Esophagus muscularis mucosa (tissue), 4 donors: ENCODE measurements around the gene ABHD6. TPM values are rescaled to one million over a fixed set of nuclear protein-coding genes. Genes with fewer than 3 reads are reported as not detected.

Experiments
- DNase-seq: peaks from one replicate; pipeline ENCODE4 v3.0.0-alpha.2; 2017; ENCODE audit errors: extremely low spot score
- H3K27ac ChIP-seq, 4 donors: fragments of 200-600 bp; sonication (generic); replicated peaks in 1 of 4; 1 replicate in 3 of 4; 2 replicates in 1 of 4; pipeline ENCODE4 v1.5.1; 2016 to 2019; ENCODE audit warnings: mild to moderate bottlenecking in 1 of 4
- H3K27me3 ChIP-seq, 4 donors: fragments of 200-600 bp; sonication (generic); one replicate each; pipeline versions ENCODE4 v1.5.1 to v1.6.0; 2016 to 2019
- H3K36me3 ChIP-seq, 4 donors: fragments of 200-600 bp; sonication (generic); one replicate each; pipeline ENCODE4 v1.5.1; 2016 to 2019
- H3K4me1 ChIP-seq, 4 donors: fragments of 200-600 bp; sonication (generic); one replicate each; pipeline ENCODE4 v1.5.1; 2016 to 2019
- H3K4me3 ChIP-seq, 4 donors: fragments of 200-600 bp; sonication (generic); 1 replicate in 2 of 4; 2 replicates in 2 of 4; pipeline ENCODE4 v1.5.1; 2016 to 2019; ENCODE audit warnings: mild to moderate bottlenecking in 4 of 4, moderate library complexity in 1 of 4
- H3K9me3 ChIP-seq, 4 donors: fragments of 200-600 bp; sonication (generic); 1 replicate in 3 of 4; 2 replicates in 1 of 4; pipeline ENCODE4 v1.5.1; 2016 to 2019
- EP300 ChIP-seq: sonication (generic); formaldehyde crosslinking; IDR thresholded peaks from one replicate; pipeline ENCODE4 v1.6.1; 2017; ENCODE audit warnings: antibody characterized with exemption
- POLR2A ChIP-seq: fragments of 450-650 bp; IDR thresholded peaks from one replicate; pipeline ENCODE4 v1.6.1; 2017; ENCODE audit warnings: antibody characterized with exemption, moderate library complexity, mild to moderate bottlenecking, low read depth
- POLR2AphosphoS5 ChIP-seq, 2 donors: sonication (generic); formaldehyde crosslinking; IDR thresholded peaks; one replicate each; pipeline ENCODE4 v1.6.1; 2017; ENCODE audit warnings: antibody characterized with exemption in 2 of 2
- WGBS: methylation state at CpG from one replicate; pipeline ENCODE4 v1.1.5; 2018; 5-methylcytosine and 5-hydroxymethylcytosine counted together
- intact Hi-C: fragments of 100-400 bp; cut with DNase I; formaldehyde crosslinking; loops from one replicate; pipeline ENCODE4 v1.15.1; 2023
- total RNA-seq, 4 donors: library from RNA; depleted of rRNA; stranded (reverse); fragments of >200 nt; gene quantifications; one replicate each; pipeline versions ENCODE4 v1.1.0 to v1.2.1, GENCODE V29; 2016
- TF ChIP-seq, protein P1 (sequence below), 3 experiments: fragments of 200-600 bp in 2 of 3; fragments of 450-650 bp in 1 of 3; sonication (generic) in 2 of 3; IDR thresholded peaks; one replicate each; pipeline ENCODE4 v1.5.1; 2017 to 2019; ENCODE audit warnings: antibody characterized with exemption in 3 of 3, mild to moderate bottlenecking in 2 of 3, moderate library complexity in 1 of 3

The ABHD6 gene
- total RNA-seq, 4 donors from 2014 or later = 13.1 to 20.3 (median 17.9) TPM

DNA sequence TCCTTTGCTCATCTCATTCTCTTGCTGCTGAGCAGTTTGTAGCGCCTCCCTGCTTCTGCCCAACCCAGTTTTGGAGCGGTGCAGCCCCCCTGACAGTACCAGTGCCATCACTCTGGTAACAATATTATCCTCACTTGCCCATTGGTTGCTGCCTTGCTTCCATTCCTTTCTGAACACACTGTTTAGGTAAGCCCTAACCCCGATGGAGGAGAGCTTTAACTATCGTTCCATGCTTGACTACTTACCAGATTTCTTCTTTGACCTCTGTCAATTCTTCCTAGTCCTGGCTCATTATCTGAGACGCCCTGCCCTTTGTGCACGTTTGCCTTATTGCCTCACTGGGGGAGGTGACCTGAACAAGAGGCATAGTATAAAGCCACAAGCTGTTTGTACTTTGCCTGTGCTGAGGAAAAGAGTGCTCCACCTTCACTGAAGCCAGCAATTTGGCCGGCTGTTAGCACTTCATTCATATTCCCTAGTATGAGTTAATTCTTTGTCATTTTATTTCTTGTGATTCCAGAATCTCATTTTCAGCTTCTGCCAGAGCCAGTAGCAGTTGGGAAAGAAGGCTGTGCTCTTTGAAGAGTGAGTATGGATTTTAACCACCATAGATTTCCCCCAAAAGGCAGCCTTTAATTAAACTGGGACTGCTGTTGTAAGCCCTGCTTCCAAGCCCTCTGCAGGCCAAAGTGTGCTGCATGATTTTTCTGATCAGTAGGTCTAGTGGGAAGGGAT, 11.9 kb downstream of the ABHD6 start:
- Histone ChIP-seq H3K27ac (peak overlapping the region in 2 of 4 donors; percentile 16 to 22), H3K4me3 (no peak overlapping the region), H3K4me1 (peaks cover 6 to 51% (median 40%) of the 10 kb centered on the region in 4 donors), H3K36me3 (no peaks in the 10 kb centered on the region), H3K9me3 (no peaks in the 10 kb centered on the region), H3K27me3 (no peaks in the 10 kb centered on the region)
- TF ChIP-seq POLR2A = no peak
- TF ChIP-seq, protein P1, sequence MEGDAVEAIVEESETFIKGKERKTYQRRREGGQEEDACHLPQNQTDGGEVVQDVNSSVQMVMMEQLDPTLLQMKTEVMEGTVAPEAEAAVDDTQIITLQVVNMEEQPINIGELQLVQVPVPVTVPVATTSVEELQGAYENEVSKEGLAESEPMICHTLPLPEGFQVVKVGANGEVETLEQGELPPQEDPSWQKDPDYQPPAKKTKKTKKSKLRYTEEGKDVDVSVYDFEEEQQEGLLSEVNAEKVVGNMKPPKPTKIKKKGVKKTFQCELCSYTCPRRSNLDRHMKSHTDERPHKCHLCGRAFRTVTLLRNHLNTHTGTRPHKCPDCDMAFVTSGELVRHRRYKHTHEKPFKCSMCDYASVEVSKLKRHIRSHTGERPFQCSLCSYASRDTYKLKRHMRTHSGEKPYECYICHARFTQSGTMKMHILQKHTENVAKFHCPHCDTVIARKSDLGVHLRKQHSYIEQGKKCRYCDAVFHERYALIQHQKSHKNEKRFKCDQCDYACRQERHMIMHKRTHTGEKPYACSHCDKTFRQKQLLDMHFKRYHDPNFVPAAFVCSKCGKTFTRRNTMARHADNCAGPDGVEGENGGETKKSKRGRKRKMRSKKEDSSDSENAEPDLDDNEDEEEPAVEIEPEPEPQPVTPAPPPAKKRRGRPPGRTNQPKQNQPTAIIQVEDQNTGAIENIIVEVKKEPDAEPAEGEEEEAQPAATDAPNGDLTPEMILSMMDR (IDR thresholded peaks at IDR 0.05) = no peak
- no peak for TF ChIP-seq EP300
- TF ChIP-seq POLR2AphosphoS5 (IDR thresholded peaks at IDR 0.05) = no peak
- 63% methylated on average over 7 of the region's 7 CpGs for WGBS
- intact Hi-C loops = no loop called here
- no peak for DNase-seq

DNA sequence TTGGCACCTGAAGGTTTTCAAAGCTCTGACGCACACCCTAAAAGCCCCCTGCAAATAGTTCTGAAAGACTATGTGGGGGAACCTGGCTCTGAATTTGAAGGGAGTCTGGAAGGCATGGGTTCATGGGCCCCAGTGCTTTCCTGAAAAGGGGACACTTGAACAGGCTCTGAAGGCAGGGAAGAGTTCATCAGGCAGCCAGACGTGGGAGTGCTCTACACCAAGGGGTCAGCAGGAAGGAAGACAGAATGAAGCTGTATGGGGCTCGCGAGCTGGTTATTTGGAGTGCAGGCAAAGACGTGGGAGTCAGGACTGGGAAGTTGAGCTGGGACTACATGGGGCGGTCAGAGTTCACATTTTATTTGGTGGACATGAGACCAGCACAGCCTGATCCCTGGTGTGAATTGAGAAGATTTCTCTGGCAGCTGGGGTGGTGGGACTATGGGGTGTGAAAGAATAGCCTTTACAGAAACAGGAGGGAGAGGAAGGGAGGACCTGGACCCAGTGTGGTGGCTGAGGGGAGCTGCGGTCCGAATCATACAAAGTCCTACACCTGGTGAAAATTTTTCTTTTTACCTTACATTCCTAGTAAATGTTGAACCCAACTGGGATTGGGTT, 12.6 kb downstream of the ABHD6 start:
- no peaks in the 10 kb centered on the region for H3K36me3 ChIP-seq
- DNase-seq = no peak
- H3K4me3 ChIP-seq = no peak overlapping the region
- intact Hi-C loops = no loop called here
- 80% methylated on average over 8 of the region's 8 CpGs for WGBS
- no peaks in the 10 kb centered on the region for H3K9me3 ChIP-seq
- no peak for TF ChIP-seq POLR2AphosphoS5 (IDR thresholded peaks at IDR 0.05)
- TF ChIP-seq POLR2A = no peak
- TF ChIP-seq, protein P1 (IDR thresholded peaks at IDR 0.05) = no peak
- TF ChIP-seq EP300 = no peak
- H3K4me1 ChIP-seq = peaks cover 6 to 46% (median 37%) of the 10 kb centered on the region in 4 donors
- H3K27me3 ChIP-seq = no peaks in the 10 kb centered on the region
- peak overlapping the region in 1 of 4 donors; percentile 22 for H3K27ac ChIP-seq

- Histone ChIP-seq H3K4me1 (peaks cover 0 to 44% (median 37%) of the 10 kb centered on the region in 4 donors), H3K36me3 (peaks cover 0 to 6% (median 2%) of the 10 kb centered on the region in 4 donors), H3K27me3 (no peaks in the 10 kb centered on the region), H3K4me3 (no peak overlapping the region), H3K9me3 (no peaks in the 10 kb centered on the region), H3K27ac (peak overlapping the region in 1 of 4 donors; percentile 34)
- peak in 1 of 2 donors; percentile 30 for TF ChIP-seq POLR2AphosphoS5 (IDR thresholded peaks at IDR 0.05)
- TF ChIP-seq POLR2A = no peak
- no peak for DNase-seq
- WGBS = 68% methylated on average over 3 of the region's 3 CpGs
- intact Hi-C loops = no loop called here
These were observed 14.0 kb downstream of the ABHD6 start for GRCh38 chr3:58251631-58252035.

DNA sequence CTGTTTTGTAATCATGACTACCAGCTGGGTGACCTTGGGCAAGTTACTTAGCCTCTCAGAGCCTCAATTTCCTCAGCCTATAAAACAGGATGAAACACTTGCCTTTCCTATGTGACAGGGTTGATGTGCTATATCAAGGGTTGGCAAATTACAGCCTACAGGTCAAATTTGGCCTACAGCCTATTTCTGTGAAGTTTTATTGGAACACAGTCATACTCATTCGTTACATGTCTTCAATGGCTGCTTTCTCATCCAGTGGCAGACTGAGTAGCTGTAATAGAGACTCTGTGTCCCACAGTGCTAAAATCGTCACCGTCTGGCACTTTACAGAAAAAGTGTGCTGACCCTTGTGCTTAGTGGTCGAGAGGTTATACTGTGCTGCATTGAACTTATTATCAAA, 16.6 kb downstream of the ABHD6 start:
- no peaks in the 10 kb centered on the region for H3K9me3 ChIP-seq
- 70% methylated on average over 4 of the region's 4 CpGs for WGBS
- no peak for DNase-seq
- no peak overlapping the region for H3K27ac ChIP-seq
- no peak overlapping the region for H3K4me3 ChIP-seq
- no peak for TF ChIP-seq EP300
- no peak for TF ChIP-seq POLR2A
- TF ChIP-seq POLR2AphosphoS5 (IDR thresholded peaks at IDR 0.05) = no peak
- TF ChIP-seq, protein P1 (IDR thresholded peaks at IDR 0.05) = no peak
- no peaks in the 10 kb centered on the region for H3K27me3 ChIP-seq
- peaks cover 0 to 31% (median 24%) of the 10 kb centered on the region in 4 donors for H3K36me3 ChIP-seq
- intact Hi-C loops = no loop called here
- H3K4me1 ChIP-seq = peaks cover 0 to 43% (median 37%) of the 10 kb centered on the region in 4 donors

GRCh38 chr3:58256061-58256460, 18.5 kb downstream of the ABHD6 start:
- intact Hi-C loops = no loop called here
- no peak overlapping the region for H3K4me3 ChIP-seq
- H3K27ac ChIP-seq = no peak overlapping the region
- peaks cover 0 to 30% (median 22%) of the 10 kb centered on the region in 4 donors for H3K4me1 ChIP-seq
- peaks cover 12 to 44% (median 30%) of the 10 kb centered on the region in 4 donors for H3K36me3 ChIP-seq
- no peaks in the 10 kb centered on the region for H3K9me3 ChIP-seq
- WGBS = 91% methylated on average over 1 of the region's 1 CpG
- no peaks in the 10 kb centered on the region for H3K27me3 ChIP-seq
- no peak for DNase-seq
- TF ChIP-seq, protein P1 (IDR thresholded peaks at IDR 0.05) = no peak
- TF ChIP-seq POLR2AphosphoS5 (IDR thresholded peaks at IDR 0.05) (no peak), EP300 (no peak), POLR2A (no peak)
